Neural cell (in vitro differentiated cells): ENCODE measurements around the gene NRN1. TPM values are rescaled to one million over a fixed set of nuclear protein-coding genes. Genes with fewer than 3 reads are reported as not detected.

Source experiments
- H2AFZ ChIP-seq: fragments of 200-600, 300-800 bp; sonication (generic), shearing (Covaris generic); 2 replicates; pipeline ENCODE4 v1.6.0; 2014; ENCODE audit warnings: low read depth, mild to moderate bottlenecking, antibody characterized with exemption, low read length, moderate library complexity
- H3F3A ChIP-seq: fragments of 200-600 bp; shearing (Covaris generic); 2 replicates; pipeline ENCODE4 v1.6.1; 2016; ENCODE audit warnings: mild to moderate bottlenecking, moderate library complexity, mixed read lengths, antibody characterized with exemption, low read length; ENCODE audit not compliant: insufficient read depth, poor library complexity, severe bottlenecking
- H3K27ac ChIP-seq: fragments of 200-600, 300-800 bp; sonication (generic), shearing (Covaris generic); 2 replicates; pipeline ENCODE4 v1.5.1; 2014; ENCODE audit warnings: mild to moderate bottlenecking, low read length, moderate library complexity
- H3K27me3 ChIP-seq: fragments of 300-800, 200-600 bp; sonication (generic), shearing (Covaris generic); 2 replicates; pipeline ENCODE4 v1.6.0; 2014; ENCODE audit warnings: mild to moderate bottlenecking, low read depth, low read length, moderate library complexity; ENCODE audit not compliant: insufficient read depth
- H3K36me3 ChIP-seq: fragments of 300-800, 200-600 bp; sonication (generic), shearing (Covaris generic); 2 replicates; pipeline ENCODE4 v1.5.1; 2014; ENCODE audit warnings: mild to moderate bottlenecking, antibody characterized with exemption, low read length, moderate library complexity; ENCODE audit not compliant: insufficient read depth
- H3K4me2 ChIP-seq: fragments of 300-800, 200-600 bp; sonication (generic), shearing (Covaris generic); 2 replicates; pipeline ENCODE4 v1.6.0; 2014; ENCODE audit warnings: mild to moderate bottlenecking, low read length
- H3K4me3 ChIP-seq: fragments of 300-800, 200-600 bp; sonication (generic), shearing (Covaris generic); 2 replicates; pipeline ENCODE4 v1.5.1; 2014; ENCODE audit warnings: mild to moderate bottlenecking, low read length, moderate library complexity
- H3K79me2 ChIP-seq: fragments of 200-600 bp; shearing (Covaris generic); replicated peaks from 2 replicates; pipeline ENCODE4 v1.6.0; 2014; ENCODE audit warnings: mild to moderate bottlenecking, low read length, moderate library complexity; ENCODE audit not compliant: insufficient read depth
- H3K9ac ChIP-seq: fragments of 300-800, 200-600 bp; sonication (generic), shearing (Covaris generic); 2 replicates; pipeline ENCODE4 v1.6.1; 2016; ENCODE audit warnings: mild to moderate bottlenecking, low read length, mixed read lengths
- H3K9me2 ChIP-seq: fragments of 200-600 bp; shearing (Covaris generic); 2 replicates; pipeline ENCODE4 v1.6.1; 2016; ENCODE audit warnings: mild to moderate bottlenecking, low read length, mixed read lengths; ENCODE audit not compliant: insufficient read depth
- H3K9me3 ChIP-seq: fragments of 200-600, 300-800 bp; sonication (generic), shearing (Covaris generic); 2 replicates; pipeline ENCODE4 v1.6.1; 2016; ENCODE audit warnings: mild to moderate bottlenecking, mixed run types, low read length, moderate library complexity, mixed read lengths
- H4K20me1 ChIP-seq: fragments of 200-600 bp; shearing (Covaris generic); 2 replicates; pipeline ENCODE4 v1.6.1; 2016; ENCODE audit warnings: mild to moderate bottlenecking, mixed run types; ENCODE audit not compliant: insufficient read depth
- EP300 ChIP-seq: fragments of 450-650 bp; conservative IDR thresholded peaks from 2 replicates; pipeline ENCODE4 v1.6.1; 2014; ENCODE audit warnings: antibody characterized with exemption, mild to moderate bottlenecking, moderate library complexity; ENCODE audit not compliant: poor library complexity, severe bottlenecking
- EZH2 ChIP-seq: fragments of 200-600, 300-800 bp; shearing (Covaris generic), sonication (generic); IDR thresholded peaks from 2 replicates; pipeline ENCODE4 v1.6.1; 2014; ENCODE audit warnings: antibody characterized with exemption, low read length, borderline replicate concordance, mild to moderate bottlenecking; ENCODE audit not compliant: insufficient read depth, poor library complexity, severe bottlenecking
- MXI1 ChIP-seq: fragments of 450-650 bp; conservative IDR thresholded peaks from 2 replicates; pipeline ENCODE4 v1.6.1; 2014; ENCODE audit warnings: antibody characterized with exemption, mild to moderate bottlenecking; ENCODE audit not compliant: poor library complexity, severe bottlenecking
- POLR2AphosphoS5 ChIP-seq: IDR thresholded peaks from 2 replicates; pipeline ENCODE4 v1.6.1; 2012
- RAD21 ChIP-seq: fragments of 450-650 bp; conservative IDR thresholded peaks from 2 replicates; pipeline ENCODE4 v1.6.1; 2014; ENCODE audit warnings: antibody characterized with exemption, mild to moderate bottlenecking, moderate library complexity
- SMC3 ChIP-seq: fragments of 450-650 bp; conservative IDR thresholded peaks from 2 replicates; pipeline ENCODE4 v1.6.1; 2014; ENCODE audit warnings: antibody characterized with exemption, mild to moderate bottlenecking, moderate library complexity; ENCODE audit not compliant: poor library complexity
- TAF1 ChIP-seq: IDR thresholded peaks from 2 replicates; pipeline ENCODE4 v1.6.1; 2012; ENCODE audit warnings: low read depth
- polyA plus RNA-seq: library from polyadenylated mRNA; depleted of rRNA; stranded (reverse); fragments of >200 nt; gene quantifications from 2 replicates; pipeline ENCODE4 v1.2.3, GENCODE V29; 2014
- TF ChIP-seq, protein P1 (sequence below): fragments of 450-650 bp; IDR thresholded peaks from 2 replicates; pipeline ENCODE4 v1.5.1; 2014; ENCODE audit warnings: antibody characterized with exemption, mild to moderate bottlenecking, moderate library complexity; ENCODE audit not compliant: poor library complexity, severe bottlenecking
- TF ChIP-seq, protein P2 (sequence below): IDR thresholded peaks from 2 replicates; pipeline ENCODE4 v1.6.1; 2012; ENCODE audit warnings: borderline replicate concordance

NRN1 gene
- polyA plus RNA-seq, 1 donor from 2014 or later = 3.5 TPM

GRCh38 chr6:6026513-6027205 is 19.9 kb upstream of the NRN1 start:
- TF ChIP-seq POLR2AphosphoS5 (no peak), EZH2 (no peak), SMC3 (no peak), RAD21 (no peak), TAF1 (no peak), EP300 (no peak), MXI1 (no peak)
- TF ChIP-seq, protein P1, sequence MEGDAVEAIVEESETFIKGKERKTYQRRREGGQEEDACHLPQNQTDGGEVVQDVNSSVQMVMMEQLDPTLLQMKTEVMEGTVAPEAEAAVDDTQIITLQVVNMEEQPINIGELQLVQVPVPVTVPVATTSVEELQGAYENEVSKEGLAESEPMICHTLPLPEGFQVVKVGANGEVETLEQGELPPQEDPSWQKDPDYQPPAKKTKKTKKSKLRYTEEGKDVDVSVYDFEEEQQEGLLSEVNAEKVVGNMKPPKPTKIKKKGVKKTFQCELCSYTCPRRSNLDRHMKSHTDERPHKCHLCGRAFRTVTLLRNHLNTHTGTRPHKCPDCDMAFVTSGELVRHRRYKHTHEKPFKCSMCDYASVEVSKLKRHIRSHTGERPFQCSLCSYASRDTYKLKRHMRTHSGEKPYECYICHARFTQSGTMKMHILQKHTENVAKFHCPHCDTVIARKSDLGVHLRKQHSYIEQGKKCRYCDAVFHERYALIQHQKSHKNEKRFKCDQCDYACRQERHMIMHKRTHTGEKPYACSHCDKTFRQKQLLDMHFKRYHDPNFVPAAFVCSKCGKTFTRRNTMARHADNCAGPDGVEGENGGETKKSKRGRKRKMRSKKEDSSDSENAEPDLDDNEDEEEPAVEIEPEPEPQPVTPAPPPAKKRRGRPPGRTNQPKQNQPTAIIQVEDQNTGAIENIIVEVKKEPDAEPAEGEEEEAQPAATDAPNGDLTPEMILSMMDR = no peak
- no peaks in the 10 kb centered on the region for H3K9me2 ChIP-seq
- no peaks in the 10 kb centered on the region for H3K27me3 ChIP-seq
- no peak overlapping the region for H3K9ac ChIP-seq
- H3K36me3 ChIP-seq = no peaks in the 10 kb centered on the region
- no peaks in the 10 kb centered on the region for H3K79me2 ChIP-seq
- no peak overlapping the region for H3K27ac ChIP-seq
- no peaks in the 10 kb centered on the region for H3K9me3 ChIP-seq
- H3K4me3 ChIP-seq = no peak overlapping the region
- no peaks in the 10 kb centered on the region for H3F3A ChIP-seq
- no peaks in the 10 kb centered on the region for H4K20me1 ChIP-seq
- no peak overlapping the region for H2AFZ ChIP-seq
- no peak overlapping the region for H3K4me2 ChIP-seq

DNA sequence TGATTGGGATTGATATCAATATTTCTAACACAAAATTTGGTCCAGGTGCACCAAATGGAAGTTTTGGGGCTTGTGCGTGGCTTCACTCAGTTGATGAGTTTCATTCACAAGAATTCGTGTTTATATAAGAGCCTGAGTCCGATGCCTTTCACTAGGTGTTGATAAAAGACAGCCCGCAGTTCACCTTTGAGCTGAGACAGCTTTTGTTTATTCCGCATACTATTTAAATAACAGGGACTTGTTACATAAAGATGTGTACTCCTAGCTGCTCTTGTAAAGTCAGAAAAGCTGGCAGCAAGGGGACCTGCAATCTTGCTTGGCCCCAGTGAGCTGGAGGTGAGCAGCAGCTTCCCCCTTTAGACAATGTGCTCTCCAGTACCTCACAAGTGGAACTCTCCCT is 19.0 kb upstream of the NRN1 start:
- Histone ChIP-seq H3K4me2 (no peak overlapping the region), H3K79me2 (no peaks in the 10 kb centered on the region), H2AFZ (no peak overlapping the region), H3K9ac (no peak overlapping the region), H3K9me3 (no peaks in the 10 kb centered on the region), H3F3A (no peaks in the 10 kb centered on the region), H3K9me2 (no peaks in the 10 kb centered on the region), H3K4me3 (no peak overlapping the region), H3K36me3 (no peaks in the 10 kb centered on the region), H3K27me3 (no peaks in the 10 kb centered on the region), H4K20me1 (no peaks in the 10 kb centered on the region), H3K27ac (no peak overlapping the region)
- TF ChIP-seq, protein P1 = no peak
- no peak for TF ChIP-seq POLR2AphosphoS5
- TF ChIP-seq RAD21 = no peak
- TF ChIP-seq TAF1 = no peak
- no peak for TF ChIP-seq SMC3
- no peak for TF ChIP-seq MXI1
- TF ChIP-seq EZH2 = no peak
- no peak for TF ChIP-seq EP300
- TF ChIP-seq, protein P2, sequence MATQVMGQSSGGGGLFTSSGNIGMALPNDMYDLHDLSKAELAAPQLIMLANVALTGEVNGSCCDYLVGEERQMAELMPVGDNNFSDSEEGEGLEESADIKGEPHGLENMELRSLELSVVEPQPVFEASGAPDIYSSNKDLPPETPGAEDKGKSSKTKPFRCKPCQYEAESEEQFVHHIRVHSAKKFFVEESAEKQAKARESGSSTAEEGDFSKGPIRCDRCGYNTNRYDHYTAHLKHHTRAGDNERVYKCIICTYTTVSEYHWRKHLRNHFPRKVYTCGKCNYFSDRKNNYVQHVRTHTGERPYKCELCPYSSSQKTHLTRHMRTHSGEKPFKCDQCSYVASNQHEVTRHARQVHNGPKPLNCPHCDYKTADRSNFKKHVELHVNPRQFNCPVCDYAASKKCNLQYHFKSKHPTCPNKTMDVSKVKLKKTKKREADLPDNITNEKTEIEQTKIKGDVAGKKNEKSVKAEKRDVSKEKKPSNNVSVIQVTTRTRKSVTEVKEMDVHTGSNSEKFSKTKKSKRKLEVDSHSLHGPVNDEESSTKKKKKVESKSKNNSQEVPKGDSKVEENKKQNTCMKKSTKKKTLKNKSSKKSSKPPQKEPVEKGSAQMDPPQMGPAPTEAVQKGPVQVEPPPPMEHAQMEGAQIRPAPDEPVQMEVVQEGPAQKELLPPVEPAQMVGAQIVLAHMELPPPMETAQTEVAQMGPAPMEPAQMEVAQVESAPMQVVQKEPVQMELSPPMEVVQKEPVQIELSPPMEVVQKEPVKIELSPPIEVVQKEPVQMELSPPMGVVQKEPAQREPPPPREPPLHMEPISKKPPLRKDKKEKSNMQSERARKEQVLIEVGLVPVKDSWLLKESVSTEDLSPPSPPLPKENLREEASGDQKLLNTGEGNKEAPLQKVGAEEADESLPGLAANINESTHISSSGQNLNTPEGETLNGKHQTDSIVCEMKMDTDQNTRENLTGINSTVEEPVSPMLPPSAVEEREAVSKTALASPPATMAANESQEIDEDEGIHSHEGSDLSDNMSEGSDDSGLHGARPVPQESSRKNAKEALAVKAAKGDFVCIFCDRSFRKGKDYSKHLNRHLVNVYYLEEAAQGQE = no peak
